Endothelial cell of umbilical vein (primary cell): Measurements from ENCODE around the gene AGAP4.
"Not testable (repeated sequence)": the region's sequence is repeated elsewhere in the genome, so short reads cannot be mapped to it uniquely, and the experiment has no call there.

Experiments used
- TF ChIP-seq, protein P1 (sequence below): IDR thresholded peaks from 2 replicates; pipeline ENCODE4 v1.6.1; 2011; ENCODE audit not compliant: insufficient read depth, insufficient read length
- TF ChIP-seq, protein P2 (sequence below), 2 donors: IDR thresholded peaks; 1 replicate in 1 of 2; 2 replicates in 1 of 2; pipeline ENCODE4 v1.5.1; 2011; ENCODE audit warnings: low read length in 2 of 2, mild to moderate bottlenecking in 2 of 2, moderate library complexity in 2 of 2, control low read depth in 1 of 2, inconsistent platforms in 1 of 2, low read depth in 1 of 2; ENCODE audit not compliant: insufficient read depth in 1 of 2; ENCODE audit errors: extremely low read depth in 1 of 2

DNA sequence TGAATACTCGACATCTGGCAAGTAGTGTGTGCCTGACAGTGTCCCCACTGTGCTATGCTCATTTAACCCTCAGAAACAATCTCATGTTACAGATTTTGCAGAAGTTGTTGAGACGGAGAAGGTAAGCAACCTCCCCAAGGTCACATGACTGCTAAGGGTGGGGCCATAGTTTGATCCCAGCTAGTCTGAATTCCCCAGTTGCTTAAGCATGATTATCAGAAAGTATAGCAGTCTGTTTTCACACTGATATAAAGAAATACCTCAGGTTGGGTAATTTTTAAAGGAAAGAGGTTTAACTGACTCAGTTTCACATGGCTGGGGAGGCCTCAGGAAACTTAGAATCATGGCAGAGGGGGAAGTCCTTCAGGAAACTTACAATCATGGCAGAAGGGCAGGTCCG is 1.2 kb upstream of the AGAP4 start:
- TF ChIP-seq, protein P1, sequence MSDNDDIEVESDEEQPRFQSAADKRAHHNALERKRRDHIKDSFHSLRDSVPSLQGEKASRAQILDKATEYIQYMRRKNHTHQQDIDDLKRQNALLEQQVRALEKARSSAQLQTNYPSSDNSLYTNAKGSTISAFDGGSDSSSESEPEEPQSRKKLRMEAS, result not testable (repeated sequence)
- TF ChIP-seq, protein P2, sequence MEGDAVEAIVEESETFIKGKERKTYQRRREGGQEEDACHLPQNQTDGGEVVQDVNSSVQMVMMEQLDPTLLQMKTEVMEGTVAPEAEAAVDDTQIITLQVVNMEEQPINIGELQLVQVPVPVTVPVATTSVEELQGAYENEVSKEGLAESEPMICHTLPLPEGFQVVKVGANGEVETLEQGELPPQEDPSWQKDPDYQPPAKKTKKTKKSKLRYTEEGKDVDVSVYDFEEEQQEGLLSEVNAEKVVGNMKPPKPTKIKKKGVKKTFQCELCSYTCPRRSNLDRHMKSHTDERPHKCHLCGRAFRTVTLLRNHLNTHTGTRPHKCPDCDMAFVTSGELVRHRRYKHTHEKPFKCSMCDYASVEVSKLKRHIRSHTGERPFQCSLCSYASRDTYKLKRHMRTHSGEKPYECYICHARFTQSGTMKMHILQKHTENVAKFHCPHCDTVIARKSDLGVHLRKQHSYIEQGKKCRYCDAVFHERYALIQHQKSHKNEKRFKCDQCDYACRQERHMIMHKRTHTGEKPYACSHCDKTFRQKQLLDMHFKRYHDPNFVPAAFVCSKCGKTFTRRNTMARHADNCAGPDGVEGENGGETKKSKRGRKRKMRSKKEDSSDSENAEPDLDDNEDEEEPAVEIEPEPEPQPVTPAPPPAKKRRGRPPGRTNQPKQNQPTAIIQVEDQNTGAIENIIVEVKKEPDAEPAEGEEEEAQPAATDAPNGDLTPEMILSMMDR (IDR thresholded peaks at IDR 0.05; ENCODE audit: extremely low read depth in 1 of 2, insufficient read depth in 1 of 2, low read depth in 1 of 2, low read length in 2 of 2), result not testable (repeated sequence)
